Heart left ventricle (tissue), 13 donors: ENCODE results near the gene TEDC1.

Experiments
- CTCF ChIP-seq, 12 donors: fragments of 200-600 bp; sonication (generic) in 4 of 12; IDR thresholded peaks; one replicate each; pipeline versions ENCODE4 v1.5.0 to v1.8.0; 2018 to 2022; ENCODE audit warnings: antibody characterized with exemption in 12 of 12, mild to moderate bottlenecking in 5 of 12
- POLR2A ChIP-seq, 2 donors: fragments of 450-650 bp; IDR thresholded peaks; one replicate each; pipeline ENCODE4 v1.6.1; 2017; ENCODE audit warnings: antibody characterized with exemption in 2 of 2, mild to moderate bottlenecking in 2 of 2, moderate library complexity in 2 of 2
- donor health status: ischemic (EF 13 %, LVEDD 7.1; RV severe dilation, severe dysfunction).
- donor health status: DM: no; HTN: yes; CAD: no.
- donor health status: DM: no; HTN: no; CAD: no.
- donor health status: ischemic (EF 25% LVEDD 6.9; RV normal size, moderate dysfunction).
- donor health status: ischemic (EF 25% LVEDD 5.7; RV mildly dilated, moderate dysfunction).
- donor health status: ischemic (EF 35%, LVEDD 5.7; RV mildly dilated, moderate dysfunction).
- donor health status: nonischemic (EF 11% LVEDD 7.7; RV severe dilation, severe dysfunction).
- donor health status: DM: yes; HTN: yes; CAD: no.
- donor health status: PGD.
- donor health status: ischemic (EF 29% LVEDD 5.4; RV normal size, mild dysfunction).
- donor health status: nonischemic (EF 23%, LVEDD 6.1; RV moderate dilation, normal function).

DNA sequence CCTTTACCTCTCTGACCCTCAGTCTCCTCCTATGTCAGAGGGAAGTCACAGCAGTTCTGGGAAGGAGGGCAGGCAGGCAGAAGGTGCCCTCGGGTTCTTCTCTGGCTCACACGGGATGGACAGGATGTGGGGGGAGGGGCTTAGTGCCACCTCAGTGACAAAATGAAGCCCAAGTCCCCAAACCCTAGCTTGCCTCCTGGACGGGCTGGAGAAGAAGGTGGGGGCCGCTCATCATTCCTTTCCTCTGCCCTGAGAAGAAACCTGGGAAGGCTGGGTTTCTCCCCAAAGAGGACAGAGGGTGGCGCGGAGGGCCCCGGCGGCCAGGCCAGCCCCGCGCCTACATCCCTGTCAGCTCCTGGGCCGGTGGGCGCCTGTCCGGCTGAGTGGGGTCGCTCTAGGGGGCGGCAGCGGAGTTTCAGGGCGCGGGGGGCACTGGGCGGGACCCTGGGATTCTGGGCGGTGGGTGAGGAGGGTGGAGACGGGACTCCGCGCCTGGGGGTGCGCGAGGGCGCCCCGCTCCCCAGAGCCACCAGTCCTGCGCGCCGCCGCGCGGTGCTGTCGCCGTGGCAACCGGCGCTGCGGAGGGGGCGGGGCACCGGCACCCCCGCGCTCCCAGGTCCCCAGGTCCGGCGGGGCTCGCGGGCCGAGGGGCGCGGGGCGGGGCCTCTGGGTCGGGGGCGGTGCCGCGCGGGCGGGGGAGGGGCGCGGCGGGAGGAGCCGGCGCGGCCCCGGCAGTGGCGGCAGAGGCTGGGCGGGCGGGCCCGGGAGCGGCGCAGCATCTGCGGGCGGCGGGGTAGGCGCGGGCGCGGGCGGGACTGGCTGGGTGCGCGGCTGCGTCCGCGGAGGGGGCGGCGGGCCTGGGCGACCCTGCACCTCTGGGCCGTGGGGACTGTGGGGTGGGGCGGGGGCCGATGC is 35.1 kb downstream of the TEDC1 start, which contains the start of gene TMEM121:
- TF ChIP-seq CTCF (IDR thresholded peaks at IDR 0.05), result no peak
- TF ChIP-seq POLR2A (IDR thresholded peaks at IDR 0.05), result no peak
